GM19438 (cell line): ENCODE measurements around the gene FIGNL2.
"Not testable (repeated sequence)": the region's sequence is repeated elsewhere in the genome, so short reads cannot be mapped to it uniquely, and the experiment has no call there.

ENCODE experiments used
- ATAC-seq: cut with Tn5 transposase; IDR thresholded peaks from one replicate; pipeline ENCODE4 v1.9.1; 2021; ENCODE audit warnings: low read depth; ENCODE audit not compliant: unreplicated experiment

The FIGNL2 gene

GRCh38 chr12:51836827-51837173 is 11.7 kb downstream of the FIGNL2 start:
- no peak for ATAC-seq

GRCh38 chr12:51836041-51836826 is 12.3 kb downstream of the FIGNL2 start:
- no peak for ATAC-seq

GRCh38 chr12:51834411-51834810 is 14.1 kb downstream of the FIGNL2 start:
- ATAC-seq, result no peak

- ATAC-seq, result no peak
These were observed 14.9 kb downstream of the FIGNL2 start for GRCh38 chr12:51833448-51834227.

- no peak for ATAC-seq
These were observed 16.0 kb downstream of the FIGNL2 start for GRCh38 chr12:51832354-51833107.

GRCh38 chr12:51831817-51832216 is 16.7 kb downstream of the FIGNL2 start:
- not testable (repeated sequence) for ATAC-seq

GRCh38 chr12:51829641-51830040 is 18.9 kb downstream of the FIGNL2 start:
- no peak for ATAC-seq

GRCh38 chr12:51829011-51829481 is 19.5 kb downstream of the FIGNL2 start:
- no peak for ATAC-seq

GRCh38 chr12:51827925-51828818 is 20.3 kb downstream of the FIGNL2 start:
- ATAC-seq, result no peak

GRCh38 chr12:51826881-51827280 is 21.6 kb downstream of the FIGNL2 start:
- no peak for ATAC-seq

- ATAC-seq, result no peak
These were observed 23.3 kb downstream of the FIGNL2 start for GRCh38 chr12:51825216-51825615.

- ATAC-seq, result no peak
These were observed 24.5 kb downstream of the FIGNL2 start for GRCh38 chr12:51823875-51824565.

- ATAC-seq, result no peak
These were observed 25.6 kb downstream of the FIGNL2 start for GRCh38 chr12:51822956-51823355.

GRCh38 chr12:51822261-51822616 is 26.3 kb downstream of the FIGNL2 start:
- no peak for ATAC-seq

- no peak for ATAC-seq
These were observed 26.9 kb downstream of the FIGNL2 start for GRCh38 chr12:51821440-51822260.

- no peak for ATAC-seq
These were observed 27.7 kb downstream of the FIGNL2 start for GRCh38 chr12:51820526-51821439.

GRCh38 chr12:51819736-51820525 is 28.6 kb downstream of the FIGNL2 start:
- no peak for ATAC-seq
